ENCODE measurements around the gene HYLS1.

HYLS1 gene

DNA sequence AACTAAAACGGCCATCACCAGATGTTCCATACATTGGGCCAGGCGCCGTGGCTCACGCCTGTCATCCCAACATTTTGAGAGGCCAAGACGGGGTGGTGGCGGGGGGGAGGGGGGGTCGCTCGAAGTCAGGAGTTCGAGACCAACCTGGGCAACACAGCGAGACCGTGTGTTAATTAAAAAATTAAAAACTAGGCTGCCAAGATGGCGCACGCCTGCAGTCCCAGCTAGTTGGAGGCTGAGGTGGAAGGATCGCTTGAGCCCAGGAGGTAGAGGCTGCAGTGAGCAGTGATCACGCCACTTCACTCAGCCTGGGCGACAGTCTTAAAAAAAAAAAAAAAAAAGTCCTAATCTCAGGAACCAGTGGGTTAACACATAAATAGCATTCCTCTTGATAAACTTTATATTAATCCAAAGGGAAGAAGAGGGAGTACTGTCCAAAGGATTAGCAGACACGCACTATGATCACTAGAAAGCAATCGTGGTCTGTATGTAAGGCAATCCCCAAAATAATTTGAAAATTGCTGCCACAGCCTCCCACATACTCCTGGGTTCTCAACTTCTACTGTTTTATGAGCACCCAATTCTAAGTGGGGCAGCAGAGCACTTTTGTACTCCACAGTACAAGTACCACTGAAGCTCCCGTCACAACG lies 14.9 kb downstream of the HYLS1 start:
- Histone ChIP-seq H3K4me3 (ENCODE audit: low read depth in 1 of 2, low read length in 2 of 2) (peak overlapping the region; percentile 87 to 96), H3K27ac (ENCODE audit: low read length) (peak overlapping the region; percentile 85), H3K9ac (ENCODE audit: low read depth, low read length) (peak overlapping the region; percentile 69), H3K27me3 (ENCODE audit: insufficient read depth, low read length, poor library complexity) (no peaks in the 10 kb centered on the region), H2AFZ (ENCODE audit: low read depth, low read length) (peak overlapping the region; percentile 94), H4K20me1 (ENCODE audit: insufficient read depth, low read length) (no peaks in the 10 kb centered on the region), H3K36me3 (ENCODE audit: insufficient read depth, low read length) (peaks cover 13% of the 10 kb centered on the region), H3K9me3 (ENCODE audit: insufficient read depth, low read length, severe bottlenecking) (no peaks in the 10 kb centered on the region), H3K79me2 (ENCODE audit: insufficient read depth, low read length) (peaks cover 44% of the 10 kb centered on the region), H3K4me2 (ENCODE audit: insufficient read depth, low read length) (peak overlapping the region; percentile 73), H3K4me1 (ENCODE audit: insufficient read depth, low read length) (peaks cover 20% of the 10 kb centered on the region)
- no peak for DNase-seq
- TF ChIP-seq, protein P1, sequence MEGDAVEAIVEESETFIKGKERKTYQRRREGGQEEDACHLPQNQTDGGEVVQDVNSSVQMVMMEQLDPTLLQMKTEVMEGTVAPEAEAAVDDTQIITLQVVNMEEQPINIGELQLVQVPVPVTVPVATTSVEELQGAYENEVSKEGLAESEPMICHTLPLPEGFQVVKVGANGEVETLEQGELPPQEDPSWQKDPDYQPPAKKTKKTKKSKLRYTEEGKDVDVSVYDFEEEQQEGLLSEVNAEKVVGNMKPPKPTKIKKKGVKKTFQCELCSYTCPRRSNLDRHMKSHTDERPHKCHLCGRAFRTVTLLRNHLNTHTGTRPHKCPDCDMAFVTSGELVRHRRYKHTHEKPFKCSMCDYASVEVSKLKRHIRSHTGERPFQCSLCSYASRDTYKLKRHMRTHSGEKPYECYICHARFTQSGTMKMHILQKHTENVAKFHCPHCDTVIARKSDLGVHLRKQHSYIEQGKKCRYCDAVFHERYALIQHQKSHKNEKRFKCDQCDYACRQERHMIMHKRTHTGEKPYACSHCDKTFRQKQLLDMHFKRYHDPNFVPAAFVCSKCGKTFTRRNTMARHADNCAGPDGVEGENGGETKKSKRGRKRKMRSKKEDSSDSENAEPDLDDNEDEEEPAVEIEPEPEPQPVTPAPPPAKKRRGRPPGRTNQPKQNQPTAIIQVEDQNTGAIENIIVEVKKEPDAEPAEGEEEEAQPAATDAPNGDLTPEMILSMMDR (IDR thresholded peaks at IDR 0.05; ENCODE audit: borderline replicate concordance, extremely low read depth, low read length, poor library complexity, severe bottlenecking) = no peak
- TF ChIP-seq EZH2 (IDR thresholded peaks at IDR 0.05; ENCODE audit: borderline replicate concordance, low read depth, low read length, severe bottlenecking) = no peak
- no peak for ATAC-seq (ENCODE audit: insufficient read depth, low read depth)

DNA sequence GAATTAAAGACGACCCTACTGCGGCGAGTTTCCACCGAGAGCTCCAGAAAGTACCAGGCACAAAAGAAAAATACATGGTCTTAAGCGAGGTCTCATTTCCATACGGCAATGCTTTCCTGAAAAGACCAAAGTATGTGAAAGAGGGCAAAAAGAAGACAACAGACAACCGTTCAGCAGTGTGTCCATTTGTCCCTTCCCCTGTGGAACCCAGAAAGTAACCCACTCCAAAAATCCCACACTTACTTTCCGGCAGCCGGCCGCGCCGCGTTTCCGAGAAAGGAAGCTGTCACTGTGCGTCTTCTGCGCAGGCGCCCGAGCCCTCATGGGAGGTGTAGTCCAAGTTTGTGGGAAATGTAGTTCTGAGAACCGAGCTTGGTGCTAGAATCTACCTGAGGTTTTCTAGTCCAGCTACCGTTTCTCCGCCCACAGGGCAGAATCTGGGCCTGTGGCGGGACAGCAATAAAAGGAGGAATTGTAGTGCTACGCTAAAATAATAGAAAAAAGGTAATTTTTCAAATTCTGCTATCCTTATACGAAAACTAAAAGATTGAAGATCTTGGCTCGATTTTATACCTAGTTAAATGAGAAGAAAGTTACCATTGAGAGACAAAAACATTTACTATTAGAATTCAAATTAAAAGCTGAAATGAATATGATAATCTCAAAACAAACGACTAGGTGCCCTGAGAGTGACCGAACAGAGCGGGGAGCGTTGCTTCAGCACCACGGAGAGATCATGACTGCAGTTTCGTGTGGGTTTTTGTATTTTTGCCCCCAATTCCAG lies 15.7 kb downstream of the HYLS1 start, which contains the start of gene PUS3:
PUS3 (minus strand) TSS at position 280 of the 784 bp plus-strand sequence. CDS start 6,922 bp downstream, outside the sequence.
- peak; percentile 98 for ATAC-seq (ENCODE audit: insufficient read depth, low read depth)
- H3K36me3 ChIP-seq (ENCODE audit: insufficient read depth, low read length) = peaks cover 13% of the 10 kb centered on the region
- H3K27me3 ChIP-seq (ENCODE audit: insufficient read depth, low read length, poor library complexity) = no peaks in the 10 kb centered on the region
- peak within 1 kb of the TSS; percentile 94 for H2AFZ ChIP-seq (ENCODE audit: low read depth, low read length)
- no peaks in the 10 kb centered on the region for H3K9me3 ChIP-seq (ENCODE audit: insufficient read depth, low read length, severe bottlenecking)
- peak within 1 kb of the TSS; percentile 73 for H3K4me2 ChIP-seq (ENCODE audit: insufficient read depth, low read length)
- H3K4me1 ChIP-seq (ENCODE audit: insufficient read depth, low read length) = peaks cover 20% of the 10 kb centered on the region
- H3K79me2 ChIP-seq (ENCODE audit: insufficient read depth, low read length) = peaks cover 38% of the 10 kb centered on the region
- H3K27ac ChIP-seq (ENCODE audit: low read length) = peak within 1 kb of the TSS; percentile 85
- peak within 1 kb of the TSS; percentile 69 for H3K9ac ChIP-seq (ENCODE audit: low read depth, low read length)
- no peak for TF ChIP-seq EZH2 (IDR thresholded peaks at IDR 0.05; ENCODE audit: borderline replicate concordance, low read depth, low read length, severe bottlenecking)
- TF ChIP-seq, protein P1 (IDR thresholded peaks at IDR 0.05; ENCODE audit: borderline replicate concordance, extremely low read depth, low read length, poor library complexity, severe bottlenecking) = no peak
- no peaks in the 10 kb centered on the region for H4K20me1 ChIP-seq (ENCODE audit: insufficient read depth, low read length)
- peak; percentile 89 for DNase-seq
- peak within 1 kb of the TSS; percentile 87 to 96 for H3K4me3 ChIP-seq (ENCODE audit: low read depth in 1 of 2, low read length in 2 of 2)

DNA sequence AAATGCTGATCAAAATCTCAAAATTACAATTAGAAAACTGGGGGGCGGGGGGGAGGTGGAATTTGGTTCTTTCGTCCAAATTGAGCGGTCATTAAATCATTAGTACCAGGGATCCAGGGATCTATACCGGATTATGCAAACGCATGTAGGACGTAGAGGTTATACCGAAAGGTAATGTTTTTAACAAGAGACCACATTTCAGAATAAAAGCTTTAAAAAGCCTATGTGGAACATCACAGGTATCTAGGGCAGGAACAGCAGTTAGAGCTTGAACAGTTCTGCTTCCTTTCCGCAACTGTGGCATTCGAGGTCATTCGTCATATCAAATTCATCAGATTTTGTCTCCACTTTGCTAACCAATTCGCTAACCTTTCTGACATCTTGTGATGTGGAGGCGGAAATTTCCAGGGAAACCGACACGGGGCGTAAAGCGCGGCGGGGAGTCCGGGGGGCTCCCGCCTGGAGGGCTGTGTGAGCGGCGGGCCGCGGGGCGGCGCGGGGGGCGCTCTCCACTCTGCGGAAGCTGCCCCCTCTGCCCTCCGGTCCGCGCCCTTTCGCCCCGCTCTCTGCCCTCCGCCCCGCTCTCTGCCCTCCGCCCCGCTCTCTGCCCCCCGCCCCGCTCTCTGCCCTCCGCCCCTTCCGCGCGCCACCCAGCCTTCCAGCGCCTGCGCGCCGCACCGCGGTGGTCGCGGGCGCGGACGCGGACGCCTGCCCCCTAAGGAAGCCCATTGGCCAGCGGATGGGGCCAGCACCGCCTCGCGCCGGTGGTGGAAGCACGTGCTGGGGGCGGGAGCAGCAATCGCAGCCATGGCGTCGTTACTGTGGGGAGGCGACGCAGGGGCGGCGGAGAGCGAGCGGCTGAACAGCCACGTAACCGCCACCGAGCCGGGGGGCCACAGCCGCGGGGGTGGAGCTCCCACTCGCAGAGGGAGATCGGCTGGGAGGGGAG lies 16.5 kb downstream of the HYLS1 start, which contains the start of gene DDX25:
DDX25 (plus strand) TSS at position 798 of the 949 bp plus-strand sequence; CDS start at position 808, 10 bp downstream.
- H4K20me1 ChIP-seq (ENCODE audit: insufficient read depth, low read length) = no peaks in the 10 kb centered on the region
- no peak within 1 kb of the TSS for H3K27ac ChIP-seq (ENCODE audit: low read length)
- H3K27me3 ChIP-seq (ENCODE audit: insufficient read depth, low read length, poor library complexity) = peaks cover 3% of the 10 kb centered on the region
- ATAC-seq (ENCODE audit: insufficient read depth, low read depth) (no peak), DNase-seq (no peak)
- H3K79me2 ChIP-seq (ENCODE audit: insufficient read depth, low read length) = peaks cover 29% of the 10 kb centered on the region
- H3K4me2 ChIP-seq (ENCODE audit: insufficient read depth, low read length) = peak within 1 kb of the TSS; percentile 73
- peaks cover 20% of the 10 kb centered on the region for H3K4me1 ChIP-seq (ENCODE audit: insufficient read depth, low read length)
- no peaks in the 10 kb centered on the region for H3K9me3 ChIP-seq (ENCODE audit: insufficient read depth, low read length, severe bottlenecking)
- H3K9ac ChIP-seq (ENCODE audit: low read depth, low read length) = no peak within 1 kb of the TSS
- TF ChIP-seq, protein P1 (IDR thresholded peaks at IDR 0.05; ENCODE audit: borderline replicate concordance, extremely low read depth, low read length, poor library complexity, severe bottlenecking) = no peak
- no peak for TF ChIP-seq EZH2 (IDR thresholded peaks at IDR 0.05; ENCODE audit: borderline replicate concordance, low read depth, low read length, severe bottlenecking)
- no peak within 1 kb of the TSS for H2AFZ ChIP-seq (ENCODE audit: low read depth, low read length)
- H3K36me3 ChIP-seq (ENCODE audit: insufficient read depth, low read length) = peaks cover 11% of the 10 kb centered on the region
- peak within 1 kb of the TSS in 1 of 2 experiments; percentile 96; a peak in 2 of 4 replicates for H3K4me3 ChIP-seq (ENCODE audit: low read depth in 1 of 2, low read length in 2 of 2)
